ENCODE data around the gene LPCAT2.

The LPCAT2 gene

GRCh38 chr16:55494994-55495421, 13.9 kb upstream of the LPCAT2 start:
- TF ChIP-seq EGR1 (IDR thresholded peaks at IDR 0.05) (no peak), ZBTB7A (IDR thresholded peaks at IDR 0.05; ENCODE audit: low read depth) (no peak), TEAD4 (IDR thresholded peaks at IDR 0.05) (no peak), EP300 (IDR thresholded peaks at IDR 0.05; ENCODE audit: borderline replicate concordance) (no peak), TCF12 (IDR thresholded peaks at IDR 0.05; ENCODE audit: low read depth) (no peak), RAD21 (IDR thresholded peaks at IDR 0.05; ENCODE audit: low read depth) (no peak), CEBPB (IDR thresholded peaks at IDR 0.05) (no peak), NFIC (IDR thresholded peaks at IDR 0.05) (no peak), YY1 (IDR thresholded peaks at IDR 0.05; ENCODE audit: low read depth) (no peak), MAX (IDR thresholded peaks at IDR 0.05) (no peak), FOXM1 (IDR thresholded peaks at IDR 0.05; ENCODE audit: borderline replicate concordance, low read depth) (no peak), TAF1 (IDR thresholded peaks at IDR 0.05; ENCODE audit: low read depth) (no peak), USF1 (IDR thresholded peaks at IDR 0.05) (no peak), REST (IDR thresholded peaks at IDR 0.05; ENCODE audit: low read depth) (no peak), CREB1 (IDR thresholded peaks at IDR 0.05; ENCODE audit: low read depth) (no peak)

GRCh38 chr16:55495616-55496289, 13.1 kb upstream of the LPCAT2 start:
- TF ChIP-seq YY1 (IDR thresholded peaks at IDR 0.05; ENCODE audit: low read depth) (no peak), EP300 (IDR thresholded peaks at IDR 0.05; ENCODE audit: borderline replicate concordance) (no peak), TCF12 (IDR thresholded peaks at IDR 0.05; ENCODE audit: low read depth) (no peak), MAX (IDR thresholded peaks at IDR 0.05) (no peak), TEAD4 (IDR thresholded peaks at IDR 0.05) (no peak), REST (IDR thresholded peaks at IDR 0.05; ENCODE audit: low read depth) (no peak), USF1 (IDR thresholded peaks at IDR 0.05) (no peak), CEBPB (IDR thresholded peaks at IDR 0.05) (no peak)

GRCh38 chr16:55496509-55497145, 12.2 kb upstream of the LPCAT2 start:
- TF ChIP-seq CREB1 (IDR thresholded peaks at IDR 0.05; ENCODE audit: low read depth) (no peak), TCF12 (IDR thresholded peaks at IDR 0.05; ENCODE audit: low read depth) (no peak), CEBPB (IDR thresholded peaks at IDR 0.05) (no peak), TEAD4 (IDR thresholded peaks at IDR 0.05) (no peak), REST (IDR thresholded peaks at IDR 0.05; ENCODE audit: low read depth) (no peak), NFIC (IDR thresholded peaks at IDR 0.05) (no peak), RAD21 (IDR thresholded peaks at IDR 0.05; ENCODE audit: low read depth) (no peak), TAF1 (IDR thresholded peaks at IDR 0.05; ENCODE audit: low read depth) (no peak), EP300 (IDR thresholded peaks at IDR 0.05; ENCODE audit: borderline replicate concordance) (no peak), USF1 (IDR thresholded peaks at IDR 0.05) (no peak), MAX (IDR thresholded peaks at IDR 0.05) (no peak), EGR1 (IDR thresholded peaks at IDR 0.05) (no peak), YY1 (IDR thresholded peaks at IDR 0.05; ENCODE audit: low read depth) (no peak), ZBTB7A (IDR thresholded peaks at IDR 0.05; ENCODE audit: low read depth) (no peak), FOXM1 (IDR thresholded peaks at IDR 0.05; ENCODE audit: borderline replicate concordance, low read depth) (no peak)
